Measurements from ENCODE around the gene MPP3.

The MPP3 gene

GRCh38 chr17:43769426-43769825, 63.5 kb downstream of the MPP3 start:
- DNase-seq = no peak

DNA sequence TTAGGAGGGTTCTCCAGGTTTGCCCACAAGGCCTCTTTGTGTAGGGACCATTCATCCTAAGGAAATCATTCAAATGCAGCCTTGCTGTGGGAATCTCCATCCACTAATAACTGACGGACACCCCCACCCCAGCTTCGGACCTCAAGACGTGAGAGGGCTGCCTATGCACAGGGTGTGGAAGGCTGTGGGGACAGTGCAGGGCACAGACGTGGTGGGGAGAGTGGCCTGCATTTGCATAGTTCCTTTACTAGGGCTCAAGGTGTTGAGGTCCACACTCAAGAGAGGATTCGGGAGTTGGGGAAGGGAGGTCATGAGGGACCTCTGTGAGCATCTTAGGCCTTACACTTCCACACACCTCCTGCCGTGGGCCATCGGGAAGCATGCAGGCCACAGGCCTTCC, 64.0 kb downstream of the MPP3 start:
- no peak for DNase-seq

DNA sequence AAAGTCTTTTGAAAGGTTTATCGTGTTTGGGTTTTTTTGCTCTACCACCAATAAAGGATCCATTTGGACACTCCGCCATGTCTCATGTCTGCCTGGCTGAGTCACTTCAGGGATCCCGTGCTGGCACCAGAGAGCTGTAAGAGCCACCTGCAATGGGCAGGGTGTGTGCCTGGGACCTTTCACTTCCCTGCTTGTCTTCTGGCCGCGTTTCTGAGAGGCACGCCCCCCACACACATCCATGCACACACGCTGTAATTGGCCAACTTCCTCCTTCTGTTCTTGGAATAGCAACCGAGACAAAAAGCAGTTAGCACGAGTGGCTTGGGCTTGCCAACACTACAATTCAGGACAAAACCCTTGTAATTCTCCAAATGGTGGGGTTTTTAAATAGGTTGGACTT, 64.6 kb downstream of the MPP3 start:
- no peak for DNase-seq

- DNase-seq = no peak
Measured at GRCh38 chr17:43767713-43768059, 65.3 kb downstream of the MPP3 start.

- DNase-seq = no peak
Measured at GRCh38 chr17:43767053-43767712, 65.8 kb downstream of the MPP3 start.

- peak; percentile 26 for DNase-seq
Measured at GRCh38 chr17:43766413-43767052, 66.4 kb downstream of the MPP3 start.

DNA sequence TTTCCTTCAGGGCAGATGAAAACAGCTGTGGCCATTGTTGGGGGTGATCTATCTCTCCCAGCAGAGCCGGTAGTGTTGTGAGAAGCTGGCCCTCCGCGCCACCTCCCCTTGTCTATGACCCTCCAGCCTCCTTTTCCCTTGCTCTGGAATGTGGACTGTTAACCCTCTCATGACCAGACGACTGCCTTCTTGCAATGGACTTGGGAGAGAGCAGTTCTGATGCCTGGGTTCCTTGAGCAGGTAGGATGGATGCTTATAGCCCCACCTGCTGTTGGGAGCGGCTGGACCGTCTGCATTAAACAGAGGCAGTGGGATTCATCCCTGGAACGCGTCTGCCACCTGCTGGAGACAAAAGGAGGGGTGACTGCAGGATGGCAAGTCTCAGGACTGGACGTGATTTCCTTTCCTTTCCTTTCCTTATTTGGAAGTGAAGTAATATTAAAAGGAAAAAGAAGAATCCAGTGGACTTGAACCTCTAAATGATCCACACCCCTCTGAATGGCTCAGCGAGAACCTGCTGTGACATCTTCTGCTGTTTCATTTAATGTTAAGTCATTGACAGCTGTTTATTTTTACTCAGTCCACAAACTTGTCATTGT, 72.6 kb downstream of the MPP3 start:
- peak; percentile 83 for DNase-seq

- DNase-seq = no peak
Measured at GRCh38 chr17:43759836-43760235, 73.1 kb downstream of the MPP3 start.

DNA sequence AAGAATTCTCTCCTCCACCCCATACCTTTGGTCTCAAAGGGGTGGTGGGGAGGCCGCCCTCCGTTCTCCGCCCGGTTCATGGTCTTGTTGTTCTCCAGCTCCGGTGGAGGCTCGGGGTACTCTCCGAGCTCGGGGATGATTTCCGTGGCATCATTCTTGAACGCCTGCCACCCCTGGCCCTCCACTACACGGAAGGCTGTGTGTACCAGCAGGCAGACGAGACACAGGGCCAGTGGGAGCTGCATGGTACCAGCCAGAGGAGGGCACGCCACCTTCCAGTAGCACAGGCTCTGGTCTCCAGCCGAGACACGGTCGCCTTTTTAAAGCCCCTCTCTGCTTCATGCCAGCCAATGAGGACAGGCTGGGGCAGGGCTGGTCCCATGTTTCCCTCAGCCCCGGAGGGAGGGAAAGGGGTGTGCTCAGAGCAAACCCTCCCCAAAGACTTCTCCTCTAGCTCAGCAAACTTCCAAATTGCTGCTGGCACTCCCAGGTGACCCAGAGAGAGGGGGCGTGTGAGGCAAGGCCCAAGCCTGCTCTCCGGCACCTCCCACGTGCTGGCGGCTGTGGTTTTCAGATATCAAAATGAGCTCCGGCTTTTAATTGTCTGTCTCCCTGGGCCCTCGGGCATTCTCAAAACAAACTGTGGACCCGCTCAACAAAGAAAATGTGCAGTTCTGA, 74.3 kb downstream of the MPP3 start, which contains the start of gene SOST:
Gene SOST (minus strand): TSS at position 295 of the 678 bp plus-strand sequence. CDS start 50 bp downstream, at position 245.
- no peak for DNase-seq

DNA sequence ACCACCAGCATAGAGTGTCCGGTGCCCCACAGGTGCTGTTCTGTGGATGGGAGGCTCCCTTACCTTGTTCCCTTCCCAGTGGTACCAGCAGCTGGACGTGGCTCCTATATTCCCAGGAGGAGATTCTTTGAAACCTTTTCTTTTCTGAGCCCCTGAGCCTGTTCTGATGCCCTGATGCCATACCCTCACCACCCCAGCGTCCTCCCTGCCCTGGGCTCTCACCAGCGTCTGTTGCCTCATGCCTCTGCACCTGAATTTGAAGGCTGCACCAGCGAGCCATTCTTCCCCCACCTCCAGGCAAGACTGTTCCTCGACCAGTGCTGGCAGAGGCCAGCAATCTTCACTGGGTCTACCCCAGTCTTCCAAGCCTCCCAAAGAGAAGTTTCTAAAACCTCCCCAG, 74.9 kb downstream of the MPP3 start:
- no peak for DNase-seq

DNA sequence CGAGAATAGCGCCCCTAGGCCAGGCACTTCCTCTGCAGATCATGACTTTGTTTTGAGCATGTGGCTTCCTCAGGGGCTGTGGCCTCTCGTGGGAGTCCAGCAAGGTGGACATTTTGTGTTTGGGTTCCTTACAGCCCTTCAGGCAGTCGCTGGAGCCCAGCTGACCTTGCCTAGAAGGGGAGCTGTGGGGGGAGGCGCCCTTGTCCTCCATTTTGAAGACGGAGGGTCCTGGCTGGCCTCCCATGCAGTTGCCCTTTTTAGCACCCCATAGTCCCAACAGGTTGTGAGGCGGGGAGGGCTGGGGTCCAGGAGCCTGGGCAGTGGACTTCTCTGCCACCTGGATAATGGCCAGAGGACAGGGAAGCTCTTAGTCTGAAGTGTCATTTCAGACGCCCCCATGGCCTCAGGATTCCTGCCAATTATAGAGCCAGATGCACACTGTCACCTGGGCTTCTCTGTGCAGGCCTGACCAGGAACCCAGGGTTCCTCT, 75.7 kb downstream of the MPP3 start:
- no peak for DNase-seq

GRCh38 chr17:43756201-43756600, 76.7 kb downstream of the MPP3 start:
- DNase-seq = no peak

- DNase-seq = no peak
Measured at GRCh38 chr17:43755389-43755875, 77.5 kb downstream of the MPP3 start.

GRCh38 chr17:43754947-43755346, 78.0 kb downstream of the MPP3 start:
- no peak for DNase-seq

GRCh38 chr17:43753493-43754129, 79.3 kb downstream of the MPP3 start:
- no peak for DNase-seq

Measured in stimulated activated naive CD4-positive, alpha-beta T cell treated with Interleukin-2 at 50 U/mL for 16 hours (primary cell).